ENCODE data around the gene FURIN.
A peak's percentile ranks its signal among the peaks of the same experiment; 100 is the strongest.
"Not testable (repeated sequence)": the region's sequence is repeated elsewhere in the genome, so short reads cannot be mapped to it uniquely, and the experiment has no call there.

FURIN gene

GRCh38 chr15:90883526-90883975 lies 15.2 kb downstream of the FURIN start:
- DNase-seq (ENCODE audit: low spot score): no peak

GRCh38 chr15:90883976-90884718 lies 15.8 kb downstream of the FURIN start, which contains the start of gene FES:
FES (plus strand) TSS chr15:90884504; CDS start chr15:90885046, 542 bp downstream.
- peak; percentile 44 for DNase-seq (ENCODE audit: low spot score)

- no peak for DNase-seq (ENCODE audit: low spot score)
Measured at GRCh38 chr15:90884719-90885431, 16.5 kb downstream of the FURIN start.

GRCh38 chr15:90885432-90886290 lies 17.3 kb downstream of the FURIN start:
- peak; percentile 57 for DNase-seq (ENCODE audit: low spot score)

- no peak for DNase-seq (ENCODE audit: low spot score)
Measured at GRCh38 chr15:90886291-90886614, 17.9 kb downstream of the FURIN start.

GRCh38 chr15:90887037-90887481 lies 18.7 kb downstream of the FURIN start:
- no peak for DNase-seq (ENCODE audit: low spot score)

GRCh38 chr15:90889313-90889730 lies 20.9 kb downstream of the FURIN start:
- no peak for DNase-seq (ENCODE audit: low spot score)

- no peak for DNase-seq (ENCODE audit: low spot score)
Measured at GRCh38 chr15:90889736-90890456, 21.5 kb downstream of the FURIN start.

- DNase-seq (ENCODE audit: low spot score): no peak
Measured at GRCh38 chr15:90890839-90891238, 22.5 kb downstream of the FURIN start.

GRCh38 chr15:90891346-90891949 lies 23.1 kb downstream of the FURIN start:
- no peak for DNase-seq (ENCODE audit: low spot score)

- DNase-seq (ENCODE audit: low spot score): no peak
Measured at GRCh38 chr15:90892023-90892422, 23.6 kb downstream of the FURIN start.

GRCh38 chr15:90892498-90893174 lies 24.2 kb downstream of the FURIN start:
- no peak for DNase-seq (ENCODE audit: low spot score)

GRCh38 chr15:90893175-90894090 lies 25.0 kb downstream of the FURIN start:
- no peak for DNase-seq (ENCODE audit: low spot score)

- no peak for DNase-seq (ENCODE audit: low spot score)
Measured at GRCh38 chr15:90895571-90896117, 27.3 kb downstream of the FURIN start.

- not testable (repeated sequence) for DNase-seq (ENCODE audit: low spot score)
Measured at GRCh38 chr15:90897131-90897655, 28.8 kb downstream of the FURIN start.

GRCh38 chr15:90901175-90902039 lies 33.0 kb downstream of the FURIN start:
- DNase-seq (ENCODE audit: low spot score): no peak

- DNase-seq (ENCODE audit: low spot score): peak; percentile 87
Measured at GRCh38 chr15:90902040-90902839, 33.9 kb downstream of the FURIN start.
